Kidney glomerular epithelial cell (primary cell): ENCODE data around the gene TTLL7.

ENCODE experiments used
- DNase-seq: peaks from one replicate; lab custom pipeline; 2025; lab: John Stamatoyannopoulos, UW

TTLL7 gene

GRCh38 chr1:83816836-83817235 is 182.1 kb downstream of the TTLL7 start:
- DNase-seq, result no peak

GRCh38 chr1:83815330-83815729 is 183.6 kb downstream of the TTLL7 start:
- DNase-seq, result no peak
